ENCODE data around the gene GATAD2B.
A peak's percentile ranks its signal among the peaks of the same experiment; 100 is the strongest.

The GATAD2B gene

DNA sequence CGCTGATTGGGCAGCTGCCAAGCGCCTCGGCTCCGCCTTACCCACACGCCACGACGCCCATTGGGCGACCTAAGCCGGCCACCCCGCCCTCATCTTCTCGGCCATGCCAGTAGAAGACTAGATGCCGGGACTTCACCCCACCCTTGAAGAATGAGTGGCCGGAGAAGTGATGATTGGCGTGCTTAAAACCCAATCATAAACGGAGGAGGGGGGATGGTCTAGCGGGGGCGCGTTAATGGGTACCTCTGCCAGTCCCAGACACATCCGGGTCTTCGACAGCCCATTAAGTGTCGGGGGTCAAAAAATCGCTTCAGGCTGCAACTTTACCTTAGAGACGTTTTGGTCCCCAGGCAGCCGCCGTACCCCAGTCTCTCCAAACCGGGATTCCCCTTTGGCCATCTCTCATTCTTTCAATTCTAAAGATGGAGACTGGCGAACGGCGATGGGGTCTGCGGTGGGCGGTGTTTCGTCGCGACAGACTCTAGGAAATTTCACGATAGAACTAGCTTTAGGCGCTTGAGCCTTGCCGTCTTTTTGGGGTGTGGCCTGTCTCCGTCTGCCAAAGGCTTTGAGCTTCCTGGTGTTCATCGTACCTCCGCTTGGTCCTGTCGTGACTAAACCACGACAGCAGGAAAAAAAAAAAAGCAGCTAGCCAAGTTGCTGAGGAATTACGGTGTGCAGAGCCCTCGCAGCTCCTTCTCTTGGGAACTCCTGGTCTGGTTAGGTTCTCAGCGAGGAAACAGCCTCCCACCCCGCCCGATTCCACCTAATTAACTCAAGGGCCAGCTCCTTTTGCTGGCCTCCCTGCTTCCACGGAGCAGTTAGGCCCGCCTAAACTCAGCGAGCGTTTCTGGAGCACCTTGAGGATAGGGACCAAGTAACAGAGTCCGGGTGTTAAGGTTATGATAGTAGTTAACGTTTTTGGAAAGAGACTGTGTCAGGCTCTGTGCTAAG is at the start of gene GATAD2B:
Gene GATAD2B, minus strand, starts transcription at position 1 of the 954 bp plus-strand sequence. CDS start 94,625 bp downstream, outside the sequence.
- DNase-seq, result peak; percentile 100

DNA sequence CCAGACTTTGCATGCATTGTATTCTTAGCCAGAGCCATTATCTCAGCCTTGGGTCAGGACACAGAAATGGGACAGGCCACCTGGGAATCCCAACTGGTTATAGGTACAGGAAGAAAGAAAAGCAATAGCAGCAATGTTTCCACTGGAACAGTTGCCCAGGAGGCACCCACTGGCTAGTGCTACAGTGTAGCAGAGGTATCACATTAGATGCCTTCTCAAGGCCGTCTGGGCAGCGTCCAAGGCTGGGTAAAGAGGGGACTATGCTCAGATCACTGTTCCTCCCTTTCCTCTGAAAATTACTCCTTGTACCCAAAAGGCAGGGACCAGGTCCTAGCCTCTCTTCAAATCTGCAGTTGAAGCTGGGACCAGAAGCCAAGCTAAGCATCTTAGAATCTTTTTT is 47.6 kb upstream of the GATAD2B start:
- no peak for DNase-seq

DNA sequence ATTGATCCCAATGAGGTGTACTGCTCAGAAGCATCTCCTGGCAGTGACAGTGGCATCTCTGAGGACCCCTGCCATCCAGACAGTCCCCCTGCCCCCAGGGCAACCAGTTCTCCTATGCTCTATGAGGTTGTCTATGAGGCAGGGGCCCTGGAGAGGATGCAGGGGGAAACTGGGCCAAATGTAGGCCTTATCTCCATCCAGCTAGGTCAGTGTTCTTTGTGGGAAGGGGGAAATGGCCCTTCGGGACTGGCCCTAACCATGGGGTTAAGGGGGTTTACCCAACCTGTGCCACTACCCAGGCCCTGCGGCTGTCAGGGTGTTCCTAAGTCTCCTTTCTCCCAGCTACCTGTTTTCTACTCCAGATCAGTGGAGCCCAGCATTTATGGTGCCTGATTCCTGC is 46.2 kb upstream of the GATAD2B start:
- DNase-seq, result no peak

DNA sequence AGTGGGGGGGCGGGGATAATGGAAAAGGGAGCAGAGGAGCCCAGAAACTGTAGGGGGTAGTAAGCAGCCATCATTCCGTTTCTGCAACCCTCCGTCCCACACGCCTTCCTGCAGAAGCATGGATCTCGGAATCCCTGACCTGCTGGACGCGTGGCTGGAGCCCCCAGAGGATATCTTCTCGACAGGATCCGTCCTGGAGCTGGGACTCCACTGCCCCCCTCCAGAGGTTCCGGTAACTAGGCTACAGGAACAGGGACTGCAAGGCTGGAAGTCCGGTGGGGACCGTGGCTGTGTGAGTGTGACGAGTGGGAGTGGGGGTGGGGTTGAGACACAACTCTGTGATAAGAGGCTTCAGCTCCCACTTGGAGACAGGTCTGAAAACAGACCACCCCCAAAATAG is 45.6 kb upstream of the GATAD2B start:
- DNase-seq, result no peak

DNA sequence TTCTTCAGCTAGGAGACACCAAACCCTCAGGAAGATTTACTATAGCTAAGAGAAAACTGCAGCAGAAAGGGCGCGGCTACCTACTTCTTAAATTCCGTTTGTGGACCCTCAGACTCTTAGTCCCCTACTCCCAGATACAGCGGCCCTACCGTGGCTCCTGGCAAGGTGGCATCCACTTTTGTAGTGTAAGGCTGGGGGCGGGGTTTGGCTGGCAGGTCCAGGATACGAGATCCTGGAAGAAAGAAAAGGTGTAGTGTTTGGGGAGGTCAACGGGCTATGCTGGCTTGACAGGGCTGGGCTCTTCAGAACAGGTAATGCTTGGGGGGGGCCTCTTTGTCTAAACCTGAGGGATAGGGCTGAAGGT is 45.2 kb upstream of the GATAD2B start:
- DNase-seq, result no peak

DNA sequence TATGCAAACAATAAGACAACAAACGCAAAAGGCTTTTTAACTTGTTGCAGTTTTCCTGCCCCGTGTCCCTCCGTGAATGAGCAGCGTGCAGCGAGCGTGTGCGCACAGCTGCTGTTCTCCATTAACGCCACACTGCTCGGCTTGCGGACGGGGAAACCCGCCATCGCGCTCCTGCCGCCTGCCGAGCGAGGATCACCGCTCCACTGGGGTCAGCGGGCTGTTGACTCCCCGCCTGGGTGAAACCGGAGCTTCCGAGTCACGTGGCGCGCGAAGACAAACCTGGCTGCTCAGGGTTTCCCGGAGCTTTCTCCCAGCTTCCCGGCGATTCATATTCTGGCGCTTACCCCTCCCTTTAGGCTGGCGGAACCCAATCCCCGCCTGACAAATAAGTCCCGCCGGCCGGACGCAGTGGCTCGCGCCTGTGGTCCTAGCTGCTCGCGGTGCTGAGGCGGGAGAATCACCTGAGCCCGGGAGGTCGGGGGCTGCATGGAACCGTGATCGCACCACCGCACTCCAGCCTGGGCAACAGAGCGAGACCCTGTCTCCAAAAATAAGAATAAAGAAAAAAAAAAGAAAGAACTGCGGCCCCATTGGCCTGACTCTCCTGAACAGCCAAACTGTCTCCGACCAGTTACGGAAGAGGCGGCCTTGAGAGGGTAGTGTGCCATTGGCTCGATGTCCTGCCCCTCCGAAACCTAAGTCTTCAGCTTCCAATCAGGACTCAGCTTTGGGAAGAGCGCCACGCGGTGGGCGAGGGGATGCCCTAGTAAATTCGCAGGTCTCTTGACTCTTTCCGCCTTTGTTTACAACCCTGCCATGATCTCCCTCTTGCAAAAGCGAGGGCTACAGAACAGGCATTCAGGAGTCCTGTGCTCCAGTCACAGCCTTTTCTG is 44.6 kb upstream of the GATAD2B start, which contains the start of gene CREB3L4:
Gene CREB3L4, plus strand, starts transcription at position 796 of the 893 bp plus-strand sequence. CDS start 624 bp downstream, outside the sequence.
- DNase-seq, result peak; percentile 97

DNA sequence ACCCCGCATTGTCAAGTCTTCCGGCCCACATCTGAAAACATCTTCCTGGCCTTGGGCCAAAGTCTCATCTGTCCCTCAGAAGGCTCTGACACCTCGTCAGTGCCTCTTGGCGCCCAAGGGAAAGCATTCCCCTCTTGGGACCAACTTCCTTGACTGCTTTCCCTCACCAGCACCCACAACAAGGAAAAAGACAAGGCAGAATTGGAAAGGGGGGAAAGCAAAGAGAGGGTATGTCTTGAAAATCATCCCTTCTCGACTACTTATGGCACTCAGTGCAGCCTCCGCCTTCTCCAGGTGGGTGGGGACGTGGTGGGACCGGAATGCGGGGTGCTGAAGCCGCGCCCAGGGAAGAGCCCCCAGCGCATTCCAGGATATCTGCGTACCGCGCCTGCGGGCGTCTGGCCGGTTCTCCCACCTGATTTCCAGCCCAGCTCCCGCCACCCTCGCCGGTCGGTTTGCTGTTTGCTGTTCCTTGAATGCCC is 41.1 kb upstream of the GATAD2B start:
- DNase-seq, result peak; percentile 78

DNA sequence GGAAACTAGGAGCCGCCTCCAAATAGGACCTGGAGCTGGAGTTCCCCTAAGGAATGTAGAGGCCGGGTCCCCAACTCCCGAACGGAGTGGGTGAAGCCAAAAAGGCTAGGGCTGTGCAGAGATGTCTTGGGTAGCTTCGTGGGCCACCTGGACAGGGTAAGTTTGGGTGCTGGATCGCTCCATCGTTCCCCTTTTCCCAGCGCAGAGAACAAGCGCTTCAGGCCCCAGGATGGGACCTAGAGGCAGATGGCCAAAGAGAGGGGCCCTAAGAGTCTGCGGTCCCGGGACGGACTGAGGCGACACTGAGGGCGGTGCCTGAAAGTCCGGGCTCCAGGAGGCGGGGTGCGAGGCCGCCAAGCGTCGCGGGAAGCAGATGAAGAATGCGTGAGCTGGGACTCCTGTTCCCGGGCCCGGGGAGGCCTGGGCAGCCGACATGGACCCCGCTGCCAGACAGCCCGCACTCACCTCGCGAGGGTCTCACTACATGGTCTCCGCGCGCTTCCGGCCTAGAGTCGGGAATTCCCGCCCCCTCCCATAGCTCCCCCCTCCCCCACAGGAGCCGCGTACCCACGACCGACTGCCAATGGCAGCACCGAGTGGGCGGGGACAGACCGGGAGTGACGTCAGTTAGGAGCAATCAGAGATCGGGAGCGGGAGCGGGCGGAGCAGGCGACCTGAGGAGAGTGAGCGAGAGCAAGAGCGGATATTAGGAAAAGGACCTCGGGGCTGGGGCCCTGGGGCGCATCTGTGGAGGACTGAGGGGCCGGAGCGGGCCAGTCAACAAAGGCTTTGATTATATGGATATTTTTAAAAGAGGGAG is 40.5 kb upstream of the GATAD2B start, which contains the start of gene SLC39A1:
Gene SLC39A1, minus strand, starts transcription at position 508 of the 820 bp plus-strand sequence. CDS start 822 bp downstream, outside the sequence.
- DNase-seq, result peak; percentile 97

DNA sequence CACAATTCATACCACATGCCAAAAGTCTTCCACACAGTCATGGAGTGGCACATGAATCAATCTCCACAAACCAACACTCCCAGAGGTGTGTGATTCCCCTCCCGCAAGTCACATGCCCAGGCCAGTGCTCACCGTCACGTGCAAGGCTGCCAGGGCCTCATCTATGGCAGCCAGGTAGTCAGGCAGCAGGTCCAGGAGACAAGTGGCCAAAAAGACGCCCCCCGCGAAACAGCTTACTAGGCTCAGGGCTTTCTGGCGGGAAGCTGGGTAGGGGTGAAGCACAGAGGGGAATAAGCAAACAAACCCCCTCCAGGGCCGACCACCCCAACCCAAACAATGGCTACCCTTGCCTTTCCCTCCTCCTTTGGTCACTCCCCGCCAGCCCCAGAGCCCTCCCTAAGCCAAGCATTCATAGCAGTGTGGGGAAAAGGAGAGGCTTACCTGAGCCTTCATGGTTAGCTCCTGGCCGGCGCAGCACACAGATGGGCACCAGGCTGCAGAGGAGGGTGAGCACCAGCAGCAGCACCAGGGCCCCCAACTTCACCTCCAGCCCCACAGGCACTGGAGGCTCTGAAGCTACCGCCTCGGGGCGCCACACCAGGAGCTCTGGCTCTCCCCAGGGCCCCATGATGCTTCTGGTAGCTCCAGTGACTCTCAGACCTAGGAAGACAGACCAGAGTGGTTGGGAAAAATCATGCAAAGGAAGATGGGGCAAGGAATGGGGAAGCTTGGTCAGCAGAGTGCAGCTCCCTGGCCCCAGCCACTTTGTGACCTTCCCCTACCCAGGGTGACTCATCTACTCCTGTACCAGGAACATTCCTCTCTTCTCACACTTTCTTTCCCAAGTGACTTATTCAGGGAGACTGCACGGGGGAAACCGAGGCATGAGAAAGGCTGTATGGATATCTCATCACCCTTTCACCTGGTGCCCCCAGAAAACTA is 39.6 kb upstream of the GATAD2B start:
- DNase-seq, result peak; percentile 78

DNA sequence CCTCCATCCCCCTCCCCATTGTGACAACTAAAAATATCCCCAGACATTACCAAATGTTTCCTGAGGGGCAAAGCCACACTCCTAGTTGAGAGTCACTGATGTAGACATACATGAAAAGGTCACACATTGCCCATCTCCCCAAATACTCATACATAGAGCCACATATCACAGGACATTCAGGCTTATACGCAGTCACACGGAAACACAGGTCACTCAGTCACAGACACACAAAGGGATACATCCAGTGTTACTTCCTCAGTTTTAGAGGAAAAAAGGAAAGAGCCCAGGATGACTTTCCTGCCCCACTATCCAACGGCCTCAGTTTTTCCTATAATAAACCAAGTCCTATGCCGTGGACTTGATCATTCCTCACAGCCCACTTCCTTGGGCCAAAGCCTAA is 38.6 kb upstream of the GATAD2B start:
- no peak for DNase-seq

DNA sequence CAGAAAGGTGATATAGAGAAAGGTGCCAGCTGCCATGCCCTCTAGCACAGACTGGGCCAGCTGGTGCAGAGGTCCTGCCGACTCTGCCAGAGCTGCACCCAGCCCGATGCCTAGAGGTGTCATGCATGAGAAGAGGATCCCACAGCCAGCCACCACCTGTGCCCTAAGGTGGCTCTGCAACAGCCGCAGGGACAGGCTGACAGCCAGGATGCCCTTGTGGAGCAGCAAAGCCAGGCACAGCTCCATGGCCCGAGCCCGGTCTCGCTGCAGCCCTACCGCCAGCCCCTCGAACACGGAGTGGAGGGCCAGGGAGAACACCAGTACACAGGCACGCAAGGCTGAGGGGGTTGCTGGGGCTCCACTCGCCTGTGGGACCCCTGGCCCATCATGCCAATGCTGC is 37.4 kb upstream of the GATAD2B start:
- DNase-seq, result no peak

DNA sequence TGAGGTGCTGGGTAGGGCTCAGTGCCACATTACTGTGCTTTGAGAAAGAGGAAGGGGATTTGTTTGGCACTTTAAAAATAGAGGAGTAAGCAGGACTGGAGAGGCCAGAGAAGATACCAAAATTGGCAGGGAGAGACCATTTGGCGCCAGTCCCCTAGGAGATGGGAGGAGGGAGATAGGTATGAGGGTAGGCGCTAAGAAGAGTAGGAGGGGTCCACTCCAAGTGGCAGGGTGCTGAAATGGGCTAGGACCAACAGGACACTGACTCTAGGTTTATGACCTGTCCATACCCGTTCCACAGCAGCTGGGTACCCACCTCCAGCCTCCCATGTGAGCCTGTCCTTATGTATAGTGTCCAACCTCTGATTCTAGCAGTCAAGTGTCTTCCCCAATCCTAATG is 36.7 kb upstream of the GATAD2B start:
- no peak for DNase-seq

DNA sequence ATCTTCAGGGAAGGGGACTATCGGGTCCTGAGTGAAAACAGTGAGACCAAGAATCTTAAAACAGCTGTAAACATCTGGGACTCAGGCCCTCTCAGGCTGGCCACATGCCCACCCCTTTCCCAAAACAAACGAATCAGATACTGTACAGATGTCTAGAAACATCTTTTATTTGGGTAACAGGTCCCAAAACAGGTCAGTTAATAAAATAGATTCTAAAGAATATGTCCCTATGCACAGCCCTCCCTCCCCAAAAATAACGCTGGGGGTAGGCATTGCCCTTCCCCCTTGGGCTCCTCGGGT is 36.1 kb upstream of the GATAD2B start:
- DNase-seq, result no peak

DNA sequence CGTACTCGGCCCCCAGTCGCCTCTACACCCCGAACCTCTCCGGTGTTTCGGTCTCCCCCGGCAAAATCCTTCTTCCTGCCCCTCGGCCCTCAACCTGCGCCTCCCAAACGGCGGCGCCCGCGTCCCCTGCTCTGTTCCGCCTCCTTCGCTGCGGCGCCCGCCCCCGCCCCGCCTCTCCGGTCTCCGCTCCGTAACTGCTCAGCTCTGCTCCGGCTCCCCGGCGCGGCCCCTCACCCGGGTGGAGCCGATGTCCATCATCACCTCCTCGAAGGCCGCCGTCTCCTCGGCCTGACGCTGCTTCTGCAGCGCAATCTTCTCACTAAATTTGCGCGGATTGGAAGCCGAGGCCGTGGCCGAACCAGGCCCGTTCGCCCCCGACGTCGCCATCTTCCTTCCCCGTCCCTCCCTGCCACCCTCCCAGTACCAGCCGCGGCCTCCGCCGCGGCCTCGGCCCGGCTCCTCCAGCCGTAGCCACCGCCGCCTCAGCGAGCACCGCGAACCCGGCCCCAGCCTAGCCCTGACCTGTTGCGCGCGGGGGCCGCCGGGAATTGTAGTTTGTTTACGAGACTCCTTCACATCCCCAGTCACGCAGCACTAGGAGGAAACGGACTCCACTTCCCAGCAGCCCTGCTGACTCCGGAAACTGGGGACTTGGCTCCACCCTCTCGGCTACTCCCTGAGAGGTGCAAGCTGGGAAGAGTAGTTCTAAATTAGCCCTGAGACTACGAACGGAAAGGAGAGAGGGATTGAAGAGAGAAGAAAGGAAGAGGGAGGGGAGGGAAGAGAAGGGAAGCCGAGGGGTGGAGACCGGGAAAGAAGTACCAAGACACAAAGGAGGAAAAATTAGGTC is 35.6 kb upstream of the GATAD2B start, which contains the start of gene CRTC2:
Gene CRTC2, minus strand, starts transcription at position 502 of the 850 bp plus-strand sequence. Its CDS starts 115 bp downstream, at position 387.
- peak; percentile 99 for DNase-seq

DNA sequence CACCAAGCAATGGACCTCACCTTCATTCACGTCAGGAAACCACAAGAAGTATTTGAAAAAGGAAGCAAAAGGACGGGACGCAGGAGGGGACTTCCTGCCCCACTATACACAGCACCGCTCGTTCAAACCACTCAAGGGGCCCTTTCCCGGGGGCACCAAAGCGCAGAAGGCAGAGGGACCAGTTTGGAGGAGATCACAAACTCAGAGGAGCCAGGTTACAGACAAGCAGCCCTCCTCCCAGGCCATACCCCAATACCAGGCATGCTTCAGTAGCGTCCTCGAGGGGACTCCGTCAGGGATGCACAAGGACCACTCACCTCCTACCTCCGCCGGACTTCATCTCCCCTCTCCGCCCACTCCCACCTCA is 35.0 kb upstream of the GATAD2B start:
- peak; percentile 29 for DNase-seq

DNA sequence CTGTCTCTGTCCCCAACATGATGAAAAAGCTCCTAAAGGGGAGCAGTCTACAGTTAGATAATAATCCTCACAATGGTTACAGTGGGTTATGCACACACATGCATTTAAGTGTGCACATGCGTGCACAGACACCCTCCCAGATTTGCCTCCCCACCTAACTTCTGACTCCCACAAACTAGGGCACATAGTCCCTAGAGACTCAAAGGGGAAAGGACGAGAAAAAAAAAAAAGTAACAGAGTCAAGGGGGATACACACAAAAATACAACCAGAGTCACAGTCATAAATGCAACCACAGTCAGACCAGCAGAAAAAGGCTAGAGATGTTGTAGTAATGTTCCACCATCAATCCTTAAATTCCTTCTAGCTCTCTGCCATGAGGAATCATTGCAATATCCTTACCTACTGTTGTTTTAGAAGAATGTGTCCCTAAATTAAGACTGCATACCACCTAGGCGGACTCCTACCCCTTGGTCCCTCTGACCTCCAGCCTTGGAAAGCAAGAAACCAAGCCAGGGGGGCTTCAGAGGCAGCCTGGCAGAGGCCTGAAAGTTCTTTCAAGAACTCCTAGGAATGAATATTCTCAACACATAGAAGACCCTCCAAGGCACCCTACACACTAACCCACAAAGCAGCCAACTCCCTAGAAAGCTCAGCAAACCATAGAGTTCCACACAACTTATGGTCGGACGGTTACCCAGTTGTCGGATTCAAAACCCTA is 34.4 kb upstream of the GATAD2B start:
- DNase-seq, result no peak

DNA sequence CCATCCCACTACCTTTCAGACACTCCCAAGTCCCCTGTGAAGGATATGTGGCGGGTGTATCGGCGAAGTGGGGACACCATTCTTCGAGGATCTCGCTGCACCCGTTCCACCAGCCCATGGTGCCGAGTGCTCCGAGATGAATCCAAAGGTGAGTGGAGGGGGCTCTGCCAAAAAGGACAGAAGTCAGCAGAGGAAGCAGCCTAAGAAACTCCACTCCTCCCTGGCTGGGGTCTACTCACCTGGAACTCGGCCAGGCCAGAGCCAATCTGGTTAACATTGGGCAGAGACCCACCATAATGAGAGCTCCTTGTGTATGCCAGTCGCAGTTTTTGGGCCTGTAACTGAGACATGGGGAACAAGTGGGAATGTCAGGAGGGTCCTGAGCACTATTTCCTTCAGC is 32.1 kb upstream of the GATAD2B start:
- no peak for DNase-seq

DNA sequence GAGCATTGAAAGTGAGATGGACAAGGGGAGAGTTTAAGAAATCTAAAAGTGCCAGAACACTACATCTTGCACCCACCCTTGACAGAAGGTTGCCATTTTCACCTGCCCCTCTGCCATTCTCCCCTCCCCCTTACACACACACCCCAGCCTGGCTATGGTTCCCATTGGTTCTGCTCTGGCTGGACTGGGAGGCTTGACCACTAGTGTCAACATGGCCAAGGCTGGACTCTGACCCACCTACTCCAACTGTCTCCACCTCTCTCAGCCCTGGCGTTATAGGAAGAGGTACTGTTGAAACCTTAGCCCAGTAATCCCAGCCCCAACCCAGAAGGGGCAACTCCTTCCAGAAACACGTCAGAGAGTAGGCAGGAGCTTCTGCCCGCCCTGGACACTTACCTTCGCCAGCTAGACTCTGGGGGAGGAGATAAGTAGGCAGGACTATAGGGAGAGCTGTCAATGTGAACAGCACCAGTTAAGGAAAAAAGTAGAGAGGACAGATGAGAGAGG is 31.1 kb upstream of the GATAD2B start:
- DNase-seq, result no peak

DNA sequence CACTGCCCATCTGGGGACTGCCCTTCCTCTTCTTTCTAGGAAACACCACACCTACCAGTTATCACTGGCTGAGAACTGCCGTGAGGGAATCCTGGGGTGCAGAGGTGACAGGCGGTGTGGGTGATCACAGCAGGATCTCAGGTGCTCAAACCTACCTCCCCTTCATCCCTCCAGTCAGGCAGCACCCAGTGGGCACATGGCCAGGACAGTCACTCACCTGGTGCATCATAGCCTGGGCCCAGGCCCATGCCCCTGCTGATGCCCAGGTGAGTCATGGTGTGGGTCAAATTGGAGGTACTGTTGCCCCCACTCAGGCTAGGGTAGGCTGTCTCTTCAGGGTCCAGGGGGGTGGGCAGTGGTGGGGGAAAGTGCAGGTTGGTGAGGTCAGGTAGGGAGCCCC is 29.0 kb upstream of the GATAD2B start:
- no peak for DNase-seq
